ENCODE measurements around the gene FCN3.
"Not testable (repeated sequence)": the region's sequence is repeated elsewhere in the genome, so short reads cannot be mapped to it uniquely, and the experiment has no call there.

FCN3 gene

GRCh38 chr1:27398405-27399149 lies 24.0 kb upstream of the FCN3 start:
- DNase-seq = no peak

- DNase-seq = no peak
These were observed 23.1 kb upstream of the FCN3 start for GRCh38 chr1:27397749-27398148.

GRCh38 chr1:27397110-27397509 lies 22.5 kb upstream of the FCN3 start:
- no peak for DNase-seq

GRCh38 chr1:27395441-27396195 lies 21.0 kb upstream of the FCN3 start:
- peak; percentile 75 to 77 for DNase-seq

GRCh38 chr1:27394925-27395324 lies 20.3 kb upstream of the FCN3 start:
- no peak for DNase-seq

- no peak for DNase-seq
These were observed 19.6 kb upstream of the FCN3 start for GRCh38 chr1:27394282-27394658.

GRCh38 chr1:27393641-27394281 lies 19.1 kb upstream of the FCN3 start:
- no peak for DNase-seq

- DNase-seq = no peak
These were observed 18.4 kb upstream of the FCN3 start for GRCh38 chr1:27392778-27393635.

- DNase-seq = peak; percentile 91 to 92
These were observed 17.6 kb upstream of the FCN3 start, which contains the start of gene GPR3 for GRCh38 chr1:27392096-27392777. Gene GPR3, plus strand, starts transcription at chr1:27392622. Its CDS starts 1,177 bp downstream, at chr1:27393799.

GRCh38 chr1:27391511-27392095 lies 17.0 kb upstream of the FCN3 start:
- peak in 1 of 2 experiments; percentile 14 for DNase-seq

- DNase-seq = peak; percentile 71 to 78
These were observed 13.8 kb upstream of the FCN3 start for GRCh38 chr1:27388337-27389005.

- DNase-seq = not testable (repeated sequence)
These were observed 10.2 kb upstream of the FCN3 start for GRCh38 chr1:27384797-27385196.

- DNase-seq = no peak
These were observed 9.0 kb upstream of the FCN3 start for GRCh38 chr1:27383661-27384060.

- DNase-seq = peak; percentile 33 to 45
These were observed 8.5 kb upstream of the FCN3 start, which contains the start of gene CD164L2 for GRCh38 chr1:27383039-27383605. Gene CD164L2, minus strand, starts transcription at chr1:27383333. Its CDS starts 94 bp downstream, at chr1:27383239.

GRCh38 chr1:27381969-27382762 lies 7.5 kb upstream of the FCN3 start:
- DNase-seq = no peak

GRCh38 chr1:27380766-27381733 lies 6.4 kb upstream of the FCN3 start:
- DNase-seq = no peak

- no peak for DNase-seq
These were observed 5.6 kb upstream of the FCN3 start for GRCh38 chr1:27380224-27380623.

- DNase-seq = no peak
These were observed 5.0 kb upstream of the FCN3 start for GRCh38 chr1:27379564-27380122.

Measured in activated CD4-positive, alpha-beta T cell treated with anti-CD3 and anti-CD28 coated beads, Interleukin-2, amount 50 U/mL, for 4 hours (primary cell).